ENCODE measurements around the gene HIF3A.

HIF3A gene

DNA sequence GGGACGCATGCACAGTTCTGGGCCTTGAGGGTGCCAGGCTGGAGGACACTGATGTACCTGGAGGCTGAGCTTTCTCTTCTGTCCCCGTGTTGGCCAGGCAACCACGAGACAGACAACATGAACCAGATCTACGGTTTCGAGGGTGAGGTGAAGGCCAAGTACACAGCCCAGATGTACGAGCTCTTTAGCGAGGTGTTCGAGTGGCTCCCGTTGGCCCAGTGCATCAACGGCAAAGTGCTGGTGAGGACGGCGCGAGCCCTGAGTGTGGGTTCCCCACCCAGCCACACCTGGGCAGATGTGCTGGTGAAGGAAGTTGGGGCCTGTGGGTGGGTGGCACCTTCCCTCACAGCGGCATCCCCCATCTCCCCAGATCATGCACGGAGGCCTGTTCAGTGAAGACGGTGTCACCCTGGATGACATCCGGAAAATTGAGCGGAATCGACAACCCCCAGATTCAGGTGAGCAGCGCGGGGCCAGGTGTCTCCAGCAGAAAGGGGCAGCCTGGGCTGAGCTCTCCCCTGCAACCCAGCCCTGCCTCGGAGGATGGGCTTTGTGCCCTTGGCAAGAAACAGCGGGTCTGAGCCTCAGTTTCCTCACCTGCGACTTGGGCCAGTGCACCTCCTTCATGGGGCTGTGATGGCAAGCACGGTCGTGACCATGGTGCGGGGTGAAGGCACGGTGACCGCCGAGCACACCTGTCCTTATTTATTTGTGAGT is 90.3 kb downstream of the HIF3A start:
- DNase-seq = no peak

DNA sequence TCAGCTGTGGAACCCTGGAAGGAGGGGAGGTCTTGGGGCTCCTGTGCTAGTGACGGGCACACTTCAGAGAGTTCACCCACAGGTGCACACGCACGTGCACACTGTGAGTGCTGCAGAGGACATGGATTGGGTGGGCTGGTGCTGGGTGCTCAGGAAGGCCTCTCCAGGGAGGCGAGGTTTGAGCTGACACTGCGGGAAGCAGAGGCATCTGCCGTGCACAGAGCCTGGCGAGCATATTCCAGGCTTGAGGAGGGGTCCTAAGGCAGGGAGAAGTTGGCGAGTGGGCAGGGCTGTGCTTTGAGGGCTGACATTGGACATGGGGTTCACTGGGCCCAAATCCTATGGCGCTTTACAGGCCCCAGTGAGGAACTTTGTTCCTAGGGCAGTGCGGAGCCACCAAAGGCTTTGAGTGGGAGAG is 90.9 kb downstream of the HIF3A start:
- DNase-seq = no peak

DNA sequence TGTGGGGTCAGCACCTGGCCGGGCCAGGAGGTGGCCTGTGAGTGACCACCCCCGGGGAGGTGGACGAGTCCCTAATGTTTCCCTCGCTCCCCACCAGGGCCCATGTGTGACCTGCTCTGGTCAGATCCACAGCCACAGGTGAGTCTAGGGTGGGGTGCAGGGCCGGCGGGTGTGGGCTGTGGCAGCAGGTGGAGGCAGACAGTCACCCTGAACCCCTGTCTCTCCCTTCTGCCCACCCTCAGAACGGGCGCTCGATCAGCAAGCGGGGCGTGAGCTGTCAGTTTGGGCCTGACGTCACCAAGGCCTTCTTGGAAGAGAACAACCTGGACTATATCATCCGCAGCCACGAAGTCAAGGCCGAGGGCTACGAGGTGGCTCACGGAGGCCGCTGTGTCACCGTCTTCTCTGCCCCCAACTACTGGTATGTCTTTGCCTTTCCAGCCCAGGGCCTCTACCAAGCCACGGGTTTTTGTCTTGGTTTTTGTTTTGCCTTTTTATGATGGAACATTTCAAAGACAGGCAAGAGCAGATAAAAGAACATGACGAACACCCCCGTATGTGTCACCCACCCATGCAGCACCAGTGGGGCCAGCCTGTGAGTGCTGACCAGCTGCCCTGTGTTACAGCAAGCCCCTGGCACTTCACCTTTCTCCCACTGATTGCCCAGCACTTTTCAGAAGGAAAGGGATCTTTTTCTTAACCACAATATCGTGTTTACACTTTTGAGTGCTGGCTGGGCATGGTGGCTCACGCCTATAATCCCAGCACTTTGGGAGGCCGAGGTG is 91.7 kb downstream of the HIF3A start:
- DNase-seq = no peak

DNA sequence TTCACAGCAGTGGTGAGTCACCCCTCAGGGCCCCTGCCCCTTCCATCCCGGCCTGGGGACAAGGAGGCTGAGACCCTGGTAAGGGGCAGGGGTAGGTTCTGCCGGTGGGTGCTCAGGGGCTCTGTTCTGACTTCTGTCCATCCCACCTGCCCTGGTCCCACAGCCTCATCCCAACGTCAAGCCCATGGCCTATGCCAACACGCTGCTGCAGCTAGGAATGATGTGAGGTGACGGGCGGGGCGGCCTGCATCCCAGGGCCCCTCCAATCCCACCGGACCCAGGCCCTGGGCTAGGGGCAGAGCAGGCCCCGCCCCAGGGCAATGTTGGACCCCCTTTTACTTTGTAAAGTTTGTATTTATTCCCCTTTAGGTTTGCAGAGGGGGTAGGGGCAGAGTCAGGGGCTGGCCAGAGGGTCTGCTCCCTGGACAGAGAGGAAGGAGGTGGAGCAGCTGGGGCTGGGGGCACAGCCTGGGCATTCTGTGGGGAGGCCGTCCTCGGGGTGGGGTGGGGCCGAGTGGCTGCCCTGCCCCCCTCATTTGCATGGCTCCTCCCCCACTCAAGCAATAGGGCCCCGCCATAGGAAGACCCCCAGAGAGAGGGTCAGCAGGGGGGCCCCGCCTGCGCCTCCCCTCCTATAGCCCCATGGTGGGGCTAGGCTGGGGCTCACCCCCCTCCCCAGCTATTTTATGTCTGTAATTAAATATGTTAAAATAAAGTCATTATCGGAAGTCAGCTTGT is 93.4 kb downstream of the HIF3A start:
- no peak for DNase-seq

DNA sequence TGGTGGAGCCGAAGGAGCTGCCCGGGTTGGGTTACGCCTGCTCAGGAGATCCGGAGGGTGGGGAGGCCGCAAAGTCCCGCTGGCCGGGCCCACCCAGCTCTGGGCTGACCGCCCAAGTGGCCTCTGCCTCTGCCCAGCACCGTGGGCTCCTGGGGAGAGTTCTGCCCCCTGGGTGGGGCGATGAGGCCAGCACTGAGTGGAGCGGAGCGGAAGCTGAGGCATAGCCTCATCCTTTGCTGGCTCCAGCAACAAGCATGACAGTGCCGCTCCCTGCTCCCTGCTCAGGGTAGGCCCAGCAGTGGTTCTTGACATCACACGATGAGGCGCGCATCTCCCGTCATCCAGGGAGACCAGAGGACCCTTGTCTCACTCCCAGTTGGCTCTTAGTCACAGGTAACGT is 94.0 kb downstream of the HIF3A start:
- no peak for DNase-seq

DNA sequence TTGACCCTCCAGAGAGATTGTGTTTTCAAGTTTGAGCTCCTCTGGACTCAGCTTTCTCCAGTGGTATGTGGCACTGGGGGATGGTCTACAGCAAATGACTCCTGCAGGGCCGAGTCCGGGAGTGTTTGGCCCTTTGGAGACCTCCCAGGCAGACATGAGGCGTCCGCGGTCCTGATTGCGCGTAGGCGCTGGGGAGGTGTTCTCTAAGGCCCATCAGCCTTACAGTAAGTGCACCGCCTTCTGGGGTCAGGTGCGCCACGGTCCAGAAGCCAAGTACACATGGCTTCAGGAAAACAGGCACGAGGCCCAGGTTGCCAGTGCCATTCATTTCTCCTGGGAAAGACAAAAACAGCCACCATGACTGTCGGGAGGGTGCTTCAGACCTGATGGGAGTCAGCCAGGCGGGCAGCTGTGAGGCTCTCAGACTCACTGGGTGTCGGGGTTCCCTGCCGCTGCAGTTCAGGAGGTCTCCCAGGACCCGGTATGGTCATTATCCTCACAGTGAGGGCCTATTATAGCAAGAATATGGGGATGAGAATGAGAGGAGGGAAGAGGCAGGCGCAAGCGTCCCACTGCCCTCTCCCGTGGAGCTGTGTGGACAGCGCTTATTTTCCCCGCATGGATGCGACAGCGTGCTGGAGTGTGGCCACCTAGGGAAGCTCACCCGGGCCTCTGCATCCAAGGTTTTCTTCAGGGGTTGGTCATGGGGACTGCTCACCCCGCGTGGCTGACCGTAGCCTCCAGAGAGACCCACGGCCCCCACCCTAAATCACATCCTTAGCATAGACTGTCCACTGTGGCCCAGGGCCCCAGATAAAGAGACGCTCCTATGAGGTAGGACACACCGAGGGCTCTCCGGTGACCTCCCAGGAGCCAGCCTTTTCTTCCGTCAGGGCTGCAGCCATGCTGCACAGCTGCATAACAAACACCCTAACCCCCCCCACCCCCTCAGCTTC is 94.7 kb downstream of the HIF3A start:
- no peak for DNase-seq

DNA sequence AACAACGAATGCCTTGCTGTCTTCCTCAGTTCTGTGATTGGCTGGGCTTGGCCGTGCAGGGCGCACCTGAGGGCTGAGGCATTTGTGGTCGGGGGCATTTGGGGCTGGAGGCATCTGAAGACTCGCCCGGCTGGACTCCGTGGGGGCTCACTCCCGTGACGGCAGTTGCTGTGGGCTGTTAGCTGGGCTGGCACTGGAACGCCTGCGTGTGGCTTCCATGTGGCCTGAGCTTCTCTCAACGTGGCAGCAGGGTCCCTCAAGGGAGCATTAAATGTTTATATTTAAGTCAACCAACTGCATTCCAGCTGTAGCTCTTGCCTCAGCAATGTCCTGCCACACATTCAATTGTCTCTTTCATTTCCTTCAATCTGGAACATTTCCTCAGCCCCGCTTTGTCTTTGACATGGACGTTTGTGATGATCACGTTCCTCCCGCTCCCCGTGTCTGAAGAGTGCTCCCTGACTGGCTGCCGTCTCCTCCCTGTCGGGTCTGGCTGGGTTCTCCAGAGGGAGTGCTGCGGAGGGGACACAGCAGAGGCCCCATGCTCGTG is 95.5 kb downstream of the HIF3A start:
- DNase-seq = no peak

DNA sequence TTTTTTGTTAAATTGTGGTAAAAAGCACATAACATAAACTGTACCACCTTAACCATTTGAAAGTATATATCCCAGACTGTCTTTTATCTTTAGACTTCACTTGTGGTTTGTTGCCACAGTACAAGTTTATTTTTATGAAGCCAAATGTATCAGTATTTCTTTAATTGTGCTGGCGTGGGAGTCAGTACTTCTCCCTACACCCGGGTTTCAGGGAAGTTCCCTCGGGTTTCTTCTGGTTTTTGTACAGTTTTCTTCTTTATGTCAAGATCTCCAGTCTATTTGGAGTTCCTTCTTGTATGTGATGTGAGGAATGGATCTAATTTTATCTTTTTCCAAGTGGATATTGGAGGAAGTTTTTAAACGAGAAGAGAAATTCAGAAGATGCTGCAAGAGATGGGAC is 96.0 kb downstream of the HIF3A start:
- DNase-seq = no peak
